Gastroesophageal sphincter (tissue), 3 donors: Measurements from ENCODE around the gene ABO.

Source experiments
- EP300 ChIP-seq: sonication (generic); formaldehyde crosslinking; IDR thresholded peaks from one replicate; pipeline ENCODE4 v1.6.1; 2017; ENCODE audit warnings: antibody characterized with exemption, mild to moderate bottlenecking
- POLR2A ChIP-seq, 2 donors: fragments of 450-650 bp; IDR thresholded peaks; one replicate each; pipeline ENCODE4 v1.6.1; 2017; ENCODE audit warnings: antibody characterized with exemption in 2 of 2, mild to moderate bottlenecking in 2 of 2, moderate library complexity in 1 of 2
- POLR2AphosphoS5 ChIP-seq: sonication (generic); formaldehyde crosslinking; IDR thresholded peaks from one replicate; pipeline ENCODE4 v1.6.1; 2017; ENCODE audit warnings: antibody characterized with exemption
- TF ChIP-seq, protein P1 (sequence below), 4 experiments: fragments of 200-600 bp in 2 of 4; fragments of 450-650 bp in 2 of 4; sonication (generic) in 1 of 4; IDR thresholded peaks; one replicate each; pipeline ENCODE4 v1.5.1; 2017 to 2019; ENCODE audit warnings: antibody characterized with exemption in 4 of 4, mild to moderate bottlenecking in 2 of 4, moderate library complexity in 2 of 4

DNA sequence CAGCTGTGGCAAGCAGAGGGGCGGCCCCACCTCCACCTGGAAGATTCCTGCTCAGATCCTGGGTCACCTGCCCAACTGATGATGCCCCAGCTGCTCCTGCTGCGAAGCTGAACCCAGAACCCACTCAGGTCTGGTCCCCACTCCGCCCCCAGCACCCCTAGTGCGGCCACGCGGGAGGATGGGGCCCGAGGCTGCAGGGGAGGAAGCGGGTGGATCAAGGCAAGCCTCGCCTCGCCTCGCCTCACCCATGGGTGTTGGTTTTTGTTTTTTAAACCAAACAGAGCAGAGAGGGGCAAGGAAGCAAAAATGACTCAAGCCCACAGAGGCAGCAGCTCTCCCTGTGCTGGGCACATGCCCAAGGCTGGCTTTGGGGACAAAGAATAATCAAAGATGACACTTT lies 23.2 kb downstream of the ABO start:
- TF ChIP-seq, protein P1, sequence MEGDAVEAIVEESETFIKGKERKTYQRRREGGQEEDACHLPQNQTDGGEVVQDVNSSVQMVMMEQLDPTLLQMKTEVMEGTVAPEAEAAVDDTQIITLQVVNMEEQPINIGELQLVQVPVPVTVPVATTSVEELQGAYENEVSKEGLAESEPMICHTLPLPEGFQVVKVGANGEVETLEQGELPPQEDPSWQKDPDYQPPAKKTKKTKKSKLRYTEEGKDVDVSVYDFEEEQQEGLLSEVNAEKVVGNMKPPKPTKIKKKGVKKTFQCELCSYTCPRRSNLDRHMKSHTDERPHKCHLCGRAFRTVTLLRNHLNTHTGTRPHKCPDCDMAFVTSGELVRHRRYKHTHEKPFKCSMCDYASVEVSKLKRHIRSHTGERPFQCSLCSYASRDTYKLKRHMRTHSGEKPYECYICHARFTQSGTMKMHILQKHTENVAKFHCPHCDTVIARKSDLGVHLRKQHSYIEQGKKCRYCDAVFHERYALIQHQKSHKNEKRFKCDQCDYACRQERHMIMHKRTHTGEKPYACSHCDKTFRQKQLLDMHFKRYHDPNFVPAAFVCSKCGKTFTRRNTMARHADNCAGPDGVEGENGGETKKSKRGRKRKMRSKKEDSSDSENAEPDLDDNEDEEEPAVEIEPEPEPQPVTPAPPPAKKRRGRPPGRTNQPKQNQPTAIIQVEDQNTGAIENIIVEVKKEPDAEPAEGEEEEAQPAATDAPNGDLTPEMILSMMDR (IDR thresholded peaks at IDR 0.05): no peak
- TF ChIP-seq EP300 (no peak), POLR2AphosphoS5 (no peak), POLR2A (IDR thresholded peaks at IDR 0.05) (no peak)
